NCI-H2227 (cell line): ENCODE measurements around the gene GMDS.

Experiments used
- DNase-seq: peaks from one replicate; lab custom pipeline; 2025; ENCODE audit not compliant: unreplicated experiment; lab: John Stamatoyannopoulos, UW

GMDS gene

DNA sequence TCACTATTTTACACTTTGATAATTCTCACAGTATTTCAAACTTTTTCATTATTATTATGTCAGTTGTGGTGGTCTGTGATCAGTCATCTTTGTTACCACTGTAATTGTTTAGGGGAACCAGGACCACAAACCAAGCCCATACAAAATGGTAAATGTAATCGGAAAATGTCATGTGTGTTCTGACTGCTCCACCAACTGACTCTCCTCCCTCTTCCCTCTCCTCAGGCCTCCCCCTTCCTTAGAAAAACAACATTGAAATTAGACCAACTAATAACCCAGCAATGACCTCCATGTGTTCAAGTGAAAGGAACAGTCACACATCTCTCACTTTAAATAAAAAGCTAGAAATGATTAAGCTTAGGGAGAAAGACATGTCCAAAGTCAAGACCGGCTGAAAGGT, 63.8 kb downstream of the GMDS start:
- no peak for DNase-seq

DNA sequence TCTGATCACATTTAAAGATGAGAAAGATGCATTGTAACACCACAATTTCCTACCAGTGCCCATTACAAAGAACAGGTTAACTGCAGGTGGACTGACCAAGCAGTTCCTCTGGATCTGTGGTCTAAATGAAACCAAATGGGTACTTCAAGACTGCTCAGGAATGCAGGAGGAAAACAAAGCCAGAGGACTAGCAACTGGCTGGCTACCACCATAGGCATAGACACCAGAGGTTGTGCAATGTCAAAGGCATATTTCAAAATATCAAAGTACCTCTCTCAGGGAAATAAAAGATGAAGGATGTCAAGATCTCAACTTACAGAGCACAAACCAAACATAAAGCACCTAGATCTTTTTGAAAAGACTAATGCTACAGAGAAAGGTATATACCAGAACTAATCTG, 65.5 kb downstream of the GMDS start:
- DNase-seq: no peak

GRCh38 chr6:2179241-2179640, 66.2 kb downstream of the GMDS start:
- no peak for DNase-seq

GRCh38 chr6:2178125-2178524, 67.3 kb downstream of the GMDS start:
- DNase-seq: no peak

GRCh38 chr6:2175825-2176224, 69.6 kb downstream of the GMDS start:
- peak; percentile 3 for DNase-seq

DNA sequence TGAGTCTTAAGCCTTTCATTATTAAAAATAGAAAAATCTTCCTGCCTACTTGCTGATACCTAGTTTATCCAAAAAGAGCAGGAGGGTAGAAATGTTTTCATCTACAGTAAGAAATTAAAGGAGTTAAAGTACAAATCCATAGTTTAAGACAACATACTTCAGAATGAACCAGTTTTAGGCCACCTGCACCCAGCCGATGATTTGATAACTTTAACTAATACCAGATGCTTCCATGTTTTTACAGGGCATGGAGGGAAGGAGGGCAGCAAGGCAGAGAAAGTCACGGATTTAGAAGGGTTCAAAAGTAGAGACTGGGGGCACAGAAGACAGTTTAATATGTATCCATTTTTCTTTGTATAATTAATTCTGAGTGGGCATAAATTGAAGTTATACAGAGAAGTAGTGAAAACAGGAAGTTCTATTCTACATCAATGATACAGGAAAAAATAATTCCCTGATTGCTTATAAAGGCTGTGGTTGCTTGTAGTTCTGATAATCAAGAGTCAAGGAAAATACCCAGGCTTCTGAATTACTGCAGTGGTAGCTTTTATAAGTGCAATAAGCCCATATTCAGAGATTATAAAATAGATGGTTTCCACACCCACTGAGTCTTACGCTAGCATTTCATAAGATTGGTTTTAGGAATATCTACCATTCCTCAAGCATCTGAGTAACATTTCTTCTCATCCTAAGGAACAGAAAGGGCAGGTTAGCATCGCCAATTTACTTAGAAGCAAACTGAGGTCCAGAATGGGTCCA, 72.0 kb downstream of the GMDS start:
- no peak for DNase-seq

GRCh38 chr6:2171728-2172127, 73.7 kb downstream of the GMDS start:
- DNase-seq: no peak

GRCh38 chr6:2168480-2168879, 76.9 kb downstream of the GMDS start:
- no peak for DNase-seq

DNA sequence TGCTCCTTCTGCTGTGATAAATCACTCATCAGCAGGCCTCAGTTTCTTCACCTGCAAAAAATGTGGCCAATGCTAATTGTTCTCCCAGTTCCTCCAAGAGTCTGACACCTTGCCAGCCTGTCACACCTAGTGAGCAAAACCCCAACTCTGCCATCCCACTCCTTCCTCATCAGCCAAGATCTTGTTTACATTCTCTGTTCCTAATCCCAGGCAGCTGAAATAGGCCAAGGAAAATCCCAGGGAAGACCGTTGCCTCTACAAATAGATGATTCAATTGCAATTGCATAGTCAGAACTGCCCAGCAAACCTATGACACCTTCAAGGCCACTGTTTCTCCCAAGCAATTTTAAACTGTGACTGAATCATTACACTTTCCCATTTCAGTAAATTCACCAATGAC, 78.7 kb downstream of the GMDS start:
- DNase-seq: no peak

GRCh38 chr6:2165286-2165685, 80.1 kb downstream of the GMDS start:
- no peak for DNase-seq

DNA sequence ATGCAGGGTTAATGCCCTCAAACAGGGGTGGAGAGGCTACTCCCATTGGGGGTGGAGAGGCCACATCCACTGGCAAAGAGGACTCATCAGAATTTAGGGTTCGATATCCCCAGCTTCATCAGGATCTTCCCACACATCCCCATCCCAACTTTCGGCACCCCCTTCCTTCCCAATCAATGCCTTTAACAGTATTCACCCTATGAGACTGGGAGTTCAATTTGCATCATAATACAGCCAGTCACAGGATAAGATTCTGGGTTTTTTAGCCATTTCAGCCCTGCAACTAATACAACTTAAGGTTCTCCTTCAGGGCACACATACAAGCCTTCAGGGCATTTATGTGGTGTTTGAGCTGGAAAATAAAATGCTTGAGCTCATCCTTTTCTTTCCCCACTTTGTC, 80.9 kb downstream of the GMDS start:
- no peak for DNase-seq

DNA sequence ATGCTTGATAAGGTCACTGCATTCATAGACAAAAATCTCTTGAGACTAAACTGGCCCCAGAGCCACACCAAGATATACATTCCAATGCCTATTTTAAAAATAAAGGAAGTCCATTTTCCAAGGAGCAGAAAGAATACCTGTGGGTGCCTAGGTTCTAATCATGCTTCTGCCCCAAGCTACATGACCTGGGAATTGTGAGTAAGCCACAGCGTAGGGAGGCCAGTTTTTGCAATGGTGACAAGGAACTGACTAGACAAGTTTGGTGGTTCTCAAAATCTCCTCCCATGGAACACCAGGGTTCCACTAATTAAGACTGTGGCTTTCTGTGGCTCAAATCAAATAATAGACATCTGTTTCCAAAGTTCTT, 83.3 kb downstream of the GMDS start:
- no peak for DNase-seq

- no peak for DNase-seq
These were observed 86.7 kb downstream of the GMDS start for GRCh38 chr6:2158596-2159271.

GRCh38 chr6:2157441-2158127, 87.8 kb downstream of the GMDS start:
- no peak for DNase-seq

DNA sequence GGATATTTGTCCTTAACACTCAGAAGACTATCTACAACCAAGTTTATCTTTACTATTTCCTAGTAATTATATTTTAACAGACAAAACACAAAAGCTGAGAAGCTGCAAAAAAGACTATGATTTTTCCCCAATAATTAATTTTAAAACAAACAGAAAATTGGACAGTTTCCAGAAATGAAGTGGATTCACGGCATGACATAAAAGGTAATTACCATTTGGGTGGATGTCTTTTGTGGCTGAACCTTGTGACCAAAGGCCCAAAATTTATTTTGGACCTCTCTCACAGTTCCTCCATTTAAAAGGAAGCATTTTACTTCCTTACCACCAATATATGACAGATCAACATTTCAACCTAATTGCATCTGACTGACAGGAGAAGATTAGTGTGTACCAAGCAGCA, 90.2 kb downstream of the GMDS start:
- no peak for DNase-seq

GRCh38 chr6:2149361-2150006, 95.9 kb downstream of the GMDS start:
- no peak for DNase-seq

- DNase-seq: no peak
These were observed 96.7 kb downstream of the GMDS start for GRCh38 chr6:2148748-2149147.

GRCh38 chr6:2147766-2148448, 97.5 kb downstream of the GMDS start:
- no peak for DNase-seq

DNA sequence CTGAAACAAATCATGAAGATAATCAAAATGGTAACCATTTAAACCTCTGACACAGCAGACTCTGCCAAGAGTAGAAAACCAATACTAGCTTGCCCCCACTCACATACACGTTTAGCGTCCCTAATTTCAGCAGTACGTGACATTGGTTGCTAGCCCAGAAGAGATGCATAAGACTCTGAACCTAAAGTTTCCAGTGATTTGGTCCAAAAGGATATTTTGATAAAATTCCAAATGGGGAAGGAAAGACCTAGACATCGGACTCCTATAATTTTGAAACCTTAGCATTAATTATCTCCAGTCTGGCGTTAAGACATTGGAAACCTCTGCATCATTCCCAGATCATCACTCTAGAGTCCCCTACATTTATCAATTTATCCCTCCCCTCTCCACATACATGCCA, 98.1 kb downstream of the GMDS start:
- DNase-seq: no peak

DNA sequence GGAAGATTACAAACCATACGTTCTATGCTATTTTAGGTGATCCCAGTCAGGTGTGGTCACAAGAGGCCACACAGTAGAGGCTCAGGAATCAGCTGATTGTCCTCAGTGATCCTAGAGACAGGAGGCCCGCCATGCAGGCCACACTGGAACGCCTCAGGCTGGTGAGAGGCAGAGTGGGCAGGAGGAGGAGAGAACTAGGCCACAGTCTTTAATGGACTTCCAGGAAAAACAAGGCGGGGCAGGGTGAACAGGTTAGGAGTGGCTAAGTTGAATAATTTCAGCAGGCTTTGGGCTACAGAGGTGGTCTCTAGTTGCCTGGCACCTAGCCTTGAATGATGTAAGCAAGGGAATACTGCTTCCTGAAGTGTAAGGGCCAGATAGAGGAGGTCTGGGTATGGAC, 101.2 kb downstream of the GMDS start:
- no peak for DNase-seq

DNA sequence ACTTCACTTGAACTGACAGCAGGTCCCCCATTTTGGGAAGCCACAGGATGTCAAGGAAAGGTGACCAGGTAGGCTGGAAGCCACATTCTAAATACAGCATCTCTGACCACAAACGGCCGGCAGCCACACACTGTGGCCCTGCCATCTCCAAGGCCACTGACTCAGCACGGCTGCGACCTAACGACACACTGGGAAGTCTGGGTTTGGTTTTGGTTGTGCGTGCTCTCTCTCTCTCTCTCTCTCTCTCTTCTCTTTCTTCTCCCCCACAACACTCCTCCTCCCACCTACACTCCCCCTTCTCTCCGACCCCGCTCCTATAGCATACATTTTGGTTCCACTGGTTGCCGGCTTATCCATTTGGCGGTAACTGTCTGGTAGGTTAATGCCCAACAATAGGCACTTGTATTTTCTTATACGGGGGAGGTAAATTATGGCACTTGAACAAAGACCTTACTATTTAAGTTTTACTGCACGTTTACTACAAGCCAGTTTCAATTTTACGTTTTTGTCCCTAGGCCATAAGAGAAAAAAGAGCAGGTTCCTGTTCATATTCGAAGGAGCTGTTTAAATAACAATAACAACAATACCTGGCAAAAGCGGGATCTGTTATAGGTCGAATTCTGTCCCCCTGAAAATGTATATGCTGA, 103.6 kb downstream of the GMDS start:
- DNase-seq: no peak
